Tibial nerve (tissue), 4 donors: ENCODE data around the gene ZBTB43. TPM values are rescaled to one million over a fixed set of nuclear protein-coding genes. Genes with fewer than 3 reads are reported as not detected.

ENCODE experiments used
- DNase-seq, 2 donors: peaks; one replicate each; pipeline ENCODE4 v3.0.0-alpha.2; 2019; ENCODE audit warnings: low spot score in 2 of 2
- H3K27ac ChIP-seq, 4 donors: fragments of 200-600 bp; sonication (generic) in 3 of 4; one replicate each; pipeline ENCODE4 v1.5.1; 2017 to 2019; ENCODE audit warnings: mild to moderate bottlenecking in 1 of 4
- H3K27me3 ChIP-seq, 2 donors: fragments of 200-600 bp; sonication (generic) in 1 of 2; one replicate each; pipeline versions ENCODE4 v1.5.1 to v1.6.0; 2017 to 2019
- H3K36me3 ChIP-seq, 3 donors: fragments of 200-600 bp; sonication (generic); one replicate each; pipeline ENCODE4 v1.5.1; 2018 to 2019
- H3K4me1 ChIP-seq, 4 donors: fragments of 200-600 bp; sonication (generic) in 3 of 4; one replicate each; pipeline ENCODE4 v1.5.1; 2017 to 2019
- H3K4me3 ChIP-seq, 4 donors: fragments of 200-600 bp; sonication (generic) in 3 of 4; one replicate each; pipeline ENCODE4 v1.5.1; 2017 to 2019; ENCODE audit warnings: mild to moderate bottlenecking in 1 of 4, moderate library complexity in 1 of 4
- H3K9me3 ChIP-seq, 4 donors: fragments of 200-600 bp; sonication (generic) in 3 of 4; one replicate each; pipeline ENCODE4 v1.5.1; 2017 to 2019
- CTCF ChIP-seq, 5 experiments: fragments of 200-600 bp in 3 of 5; fragments of 450-650 bp in 2 of 5; sonication (generic) in 3 of 5; IDR thresholded peaks; one replicate each; pipeline ENCODE4 v1.5.1; 2016 to 2019; ENCODE audit warnings: antibody characterized with exemption in 5 of 5, mild to moderate bottlenecking in 3 of 5, moderate library complexity in 2 of 5
- EP300 ChIP-seq, 2 donors: sonication (generic); formaldehyde crosslinking; IDR thresholded peaks; one replicate each; pipeline ENCODE4 v1.6.1; 2017; ENCODE audit warnings: antibody characterized with exemption in 2 of 2, mild to moderate bottlenecking in 1 of 2
- POLR2A ChIP-seq, 2 donors: fragments of 450-650 bp; IDR thresholded peaks; one replicate each; pipeline ENCODE4 v1.6.1; 2017; ENCODE audit warnings: antibody characterized with exemption in 2 of 2, mild to moderate bottlenecking in 2 of 2, moderate library complexity in 2 of 2
- WGBS, 2 donors: methylation state at CpG; one replicate each; pipeline ENCODE4 v1.1.5; 2018; 5-methylcytosine and 5-hydroxymethylcytosine counted together
- total RNA-seq, 4 donors: library from RNA; depleted of rRNA; stranded (reverse); fragments of >200 nt; gene quantifications; one replicate each; pipeline ENCODE4 v1.1.0, GENCODE V29; 2016

The ZBTB43 gene
- total RNA-seq, 4 donors from 2014 or later, result 6.0 to 10.4 (median 9.4) TPM

DNA sequence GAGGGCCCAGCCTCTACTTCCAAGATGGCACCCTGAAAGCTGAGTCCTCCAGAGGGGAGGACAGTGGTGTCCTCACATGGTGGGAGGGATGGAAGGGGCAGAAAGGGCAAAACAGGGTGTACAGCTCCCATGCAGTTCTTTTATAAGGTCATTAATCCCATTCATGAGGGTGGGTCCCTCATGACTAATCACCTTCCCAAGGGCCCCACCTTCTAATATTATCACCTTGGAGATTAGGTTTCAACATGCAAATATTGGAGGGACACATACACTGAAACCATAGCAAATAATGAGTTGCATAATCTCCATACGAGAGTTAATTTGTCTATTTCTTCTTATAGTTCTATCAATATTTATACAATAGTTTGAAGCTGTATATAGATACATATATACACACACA lies 5.8 kb upstream of the ZBTB43 start:
- H3K27ac ChIP-seq, result no peak overlapping the region
- H3K36me3 ChIP-seq, result no peaks in the 10 kb centered on the region
- TF ChIP-seq POLR2A (IDR thresholded peaks at IDR 0.05) (no peak), CTCF (IDR thresholded peaks at IDR 0.05) (no peak)
- peaks cover 0 to 5% of the 10 kb centered on the region in 2 donors for H3K27me3 ChIP-seq
- no peak overlapping the region for H3K4me3 ChIP-seq
- 83 to 93% methylated on average over 1 of the region's 1 CpG for WGBS, 2 donors
- H3K9me3 ChIP-seq, result peaks cover 0 to 8% (median 0%) of the 10 kb centered on the region in 4 donors
- no peaks in the 10 kb centered on the region for H3K4me1 ChIP-seq
- DNase-seq, result no peak

GRCh38 chr9:126802318-126803059 lies 2.4 kb upstream of the ZBTB43 start:
- no peak overlapping the region for H3K27ac ChIP-seq
- WGBS, 2 donors, result 78 to 81% methylated on average over 8 of the region's 8 CpGs
- H3K9me3 ChIP-seq, result no peaks in the 10 kb centered on the region
- peaks cover 0 to 21% (median 15%) of the 10 kb centered on the region in 4 donors for H3K4me1 ChIP-seq
- no peaks in the 10 kb centered on the region for H3K27me3 ChIP-seq
- DNase-seq, result no peak
- no peak overlapping the region for H3K4me3 ChIP-seq
- no peaks in the 10 kb centered on the region for H3K36me3 ChIP-seq
- no peak for TF ChIP-seq CTCF (IDR thresholded peaks at IDR 0.05)
- no peak for TF ChIP-seq POLR2A (IDR thresholded peaks at IDR 0.05)
- no peak for TF ChIP-seq EP300 (IDR thresholded peaks at IDR 0.05)

DNA sequence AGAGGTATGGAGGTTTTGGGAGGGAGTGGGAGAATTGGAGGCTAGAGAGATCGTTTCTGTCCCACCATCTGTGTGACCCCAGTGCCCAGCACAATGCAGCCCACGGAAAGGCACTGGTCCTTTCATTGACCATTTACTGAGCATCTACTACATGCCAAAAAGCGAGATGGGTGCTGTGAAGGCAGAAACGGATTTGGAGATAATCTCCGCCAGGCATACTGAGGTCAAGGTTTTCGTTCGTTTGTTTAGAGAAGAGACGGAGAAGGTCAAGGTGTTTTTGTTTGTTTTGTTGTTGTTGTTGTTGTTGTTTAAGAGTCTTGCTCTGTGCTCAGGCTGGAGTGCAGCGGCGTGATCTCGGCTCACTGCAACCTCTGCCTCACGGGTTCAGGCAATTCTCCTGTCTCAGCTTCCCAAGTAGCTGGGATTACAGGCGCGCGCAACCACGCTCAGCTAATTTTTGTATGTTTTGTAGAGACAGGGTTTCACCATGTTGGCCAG lies 593 bp upstream of the ZBTB43 start:
- Histone ChIP-seq H3K9me3 (no peaks in the 10 kb centered on the region), H3K4me3 (peak overlapping the region; percentile 60 to 96 (median 84)), H3K27ac (peak overlapping the region in 2 of 4 donors; percentile 55 to 84), H3K27me3 (no peaks in the 10 kb centered on the region), H3K36me3 (peaks cover 0 to 4% (median 0%) of the 10 kb centered on the region in 3 donors), H3K4me1 (peaks cover 0 to 36% (median 15%) of the 10 kb centered on the region in 4 donors)
- DNase-seq, result no peak
- WGBS, 2 donors, result 74 to 76% methylated on average over 16 of the region's 16 CpGs
- TF ChIP-seq EP300 (IDR thresholded peaks at IDR 0.05), result no peak
- no peak for TF ChIP-seq POLR2A (IDR thresholded peaks at IDR 0.05)
- no peak for TF ChIP-seq CTCF (IDR thresholded peaks at IDR 0.05)

DNA sequence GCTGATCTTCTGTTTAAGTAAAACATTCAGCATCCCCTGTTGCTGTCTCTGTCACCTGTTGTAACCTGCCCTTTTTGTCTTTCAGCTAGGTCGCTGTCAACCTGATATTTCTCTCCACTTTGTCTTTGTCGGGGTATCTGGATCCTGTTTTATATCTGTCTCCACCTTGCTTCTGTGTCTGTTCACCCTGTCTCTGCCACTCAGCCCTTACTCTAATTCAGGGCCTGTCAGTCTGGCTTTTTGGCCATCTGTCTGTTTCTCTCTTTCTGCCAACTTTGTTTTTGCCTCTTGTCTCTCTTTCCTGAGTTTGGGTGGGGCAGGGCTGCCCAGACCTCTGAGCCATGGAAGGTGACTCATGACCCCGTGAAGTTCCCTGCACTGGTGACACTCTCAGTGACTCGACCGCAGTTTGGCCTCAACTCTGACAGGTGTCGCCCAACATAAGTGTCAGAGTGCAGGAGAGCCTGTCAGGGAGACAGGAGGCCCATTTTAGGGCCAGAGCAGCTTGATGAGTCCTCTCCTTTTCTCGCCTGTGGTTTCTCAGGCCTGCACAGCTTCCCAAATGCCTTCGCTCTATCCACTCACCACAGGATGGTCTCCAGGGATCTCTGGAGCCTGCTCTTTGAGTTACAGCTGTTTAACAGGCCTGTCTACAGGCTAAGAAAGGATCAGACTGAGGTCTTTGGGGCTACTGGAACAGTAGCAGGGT lies 868 bp downstream of the ZBTB43 start:
- Histone ChIP-seq H3K4me1 (peaks cover 0 to 39% (median 15%) of the 10 kb centered on the region in 4 donors), H3K4me3 (peak overlapping the region; percentile 60 to 96 (median 84)), H3K27ac (peak overlapping the region in 3 of 4 donors; percentile 55 to 90 (median 84)), H3K9me3 (no peaks in the 10 kb centered on the region), H3K27me3 (no peaks in the 10 kb centered on the region), H3K36me3 (peaks cover 0 to 19% (median 0%) of the 10 kb centered on the region in 3 donors)
- no peak for DNase-seq
- TF ChIP-seq EP300 (IDR thresholded peaks at IDR 0.05) (no peak), POLR2A (IDR thresholded peaks at IDR 0.05) (no peak), CTCF (IDR thresholded peaks at IDR 0.05) (no peak)
- 25 to 29% methylated on average over 8 of the region's 8 CpGs for WGBS, 2 donors

- TF ChIP-seq CTCF (IDR thresholded peaks at IDR 0.05) (no peak), POLR2A (IDR thresholded peaks at IDR 0.05) (no peak), EP300 (IDR thresholded peaks at IDR 0.05) (no peak)
- H3K9me3 ChIP-seq, result no peaks in the 10 kb centered on the region
- no peaks in the 10 kb centered on the region for H3K27me3 ChIP-seq
- H3K36me3 ChIP-seq, result peaks cover 0 to 25% (median 0%) of the 10 kb centered on the region in 3 donors
- H3K4me3 ChIP-seq, result peak overlapping the region in 2 of 4 donors; percentile 74 to 96
- no peak for DNase-seq
- peak overlapping the region in 2 of 4 donors; percentile 84 to 90 for H3K27ac ChIP-seq
- peaks cover 0 to 39% (median 15%) of the 10 kb centered on the region in 4 donors for H3K4me1 ChIP-seq
- WGBS, 2 donors, result 63 to 67% methylated on average over 2 of the region's 2 CpGs
Observed at GRCh38 chr9:126806336-126806735, 1.5 kb downstream of the ZBTB43 start.
